ENCODE measurements around the gene NINJ1.

The NINJ1 gene

DNA sequence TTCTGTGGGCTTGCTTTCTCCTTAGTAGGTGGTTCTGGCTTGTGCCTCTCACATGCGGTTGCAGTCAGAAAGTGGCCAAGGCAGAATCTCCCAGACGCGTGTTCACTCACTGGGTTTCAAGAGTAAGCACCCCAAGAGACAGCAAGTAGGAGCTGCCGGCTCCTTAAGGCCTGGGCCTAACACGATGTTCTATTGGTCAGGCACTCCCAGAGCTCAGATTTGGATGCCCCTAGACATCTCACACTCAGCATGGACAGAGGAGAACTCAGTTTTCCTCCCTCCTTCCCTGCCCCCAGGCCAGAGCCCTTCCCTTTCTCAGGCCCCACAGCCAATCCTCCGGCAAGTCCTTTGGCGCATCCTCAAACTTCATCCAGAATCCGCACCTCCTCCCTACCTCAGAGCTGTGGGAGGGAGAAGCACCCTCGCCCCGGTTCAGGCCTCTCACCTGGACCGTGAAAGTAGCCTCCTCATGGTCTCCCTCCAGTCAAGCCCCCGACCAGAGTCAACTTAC lies 44.5 kb downstream of the NINJ1 start:
- no peak overlapping the region for H3K4me3 ChIP-seq (ENCODE audit: low read depth, low read length)
- TF ChIP-seq, protein P1, sequence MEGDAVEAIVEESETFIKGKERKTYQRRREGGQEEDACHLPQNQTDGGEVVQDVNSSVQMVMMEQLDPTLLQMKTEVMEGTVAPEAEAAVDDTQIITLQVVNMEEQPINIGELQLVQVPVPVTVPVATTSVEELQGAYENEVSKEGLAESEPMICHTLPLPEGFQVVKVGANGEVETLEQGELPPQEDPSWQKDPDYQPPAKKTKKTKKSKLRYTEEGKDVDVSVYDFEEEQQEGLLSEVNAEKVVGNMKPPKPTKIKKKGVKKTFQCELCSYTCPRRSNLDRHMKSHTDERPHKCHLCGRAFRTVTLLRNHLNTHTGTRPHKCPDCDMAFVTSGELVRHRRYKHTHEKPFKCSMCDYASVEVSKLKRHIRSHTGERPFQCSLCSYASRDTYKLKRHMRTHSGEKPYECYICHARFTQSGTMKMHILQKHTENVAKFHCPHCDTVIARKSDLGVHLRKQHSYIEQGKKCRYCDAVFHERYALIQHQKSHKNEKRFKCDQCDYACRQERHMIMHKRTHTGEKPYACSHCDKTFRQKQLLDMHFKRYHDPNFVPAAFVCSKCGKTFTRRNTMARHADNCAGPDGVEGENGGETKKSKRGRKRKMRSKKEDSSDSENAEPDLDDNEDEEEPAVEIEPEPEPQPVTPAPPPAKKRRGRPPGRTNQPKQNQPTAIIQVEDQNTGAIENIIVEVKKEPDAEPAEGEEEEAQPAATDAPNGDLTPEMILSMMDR (IDR thresholded peaks at IDR 0.05; ENCODE audit: low read depth, low read length): no peak
- no peaks in the 10 kb centered on the region for H3K27me3 ChIP-seq (ENCODE audit: insufficient read depth, low read depth, severe bottlenecking)
- no peak overlapping the region for H3K27ac ChIP-seq
- peaks cover 2% of the 10 kb centered on the region for H3K9me3 ChIP-seq (ENCODE audit: severe bottlenecking)
- no peaks in the 10 kb centered on the region for H3K36me3 ChIP-seq
- DNase-seq: no peak

GRCh38 chr9:93089024-93089423 lies 45.0 kb downstream of the NINJ1 start:
- no peak for DNase-seq
- no peak overlapping the region for H3K27ac ChIP-seq

DNA sequence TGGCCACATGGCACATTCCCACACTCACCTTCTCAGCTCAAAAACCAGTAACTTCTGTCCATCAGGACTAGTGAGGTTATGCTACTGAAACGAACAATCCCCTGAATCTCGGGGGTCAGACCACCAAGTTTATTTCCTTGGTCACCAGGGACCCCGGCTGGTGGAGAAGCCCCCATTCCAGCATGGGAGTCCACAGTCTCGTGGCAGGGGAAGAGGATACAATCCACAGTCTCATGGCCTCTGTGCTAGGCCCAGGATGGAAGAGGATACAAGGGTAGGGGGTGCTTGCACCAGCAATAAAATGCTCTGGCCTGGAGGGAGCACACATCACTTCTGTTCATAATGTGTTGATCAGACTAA lies 45.4 kb downstream of the NINJ1 start:
- H3K36me3 ChIP-seq: no peaks in the 10 kb centered on the region
- no peak overlapping the region for H3K27ac ChIP-seq
- H3K9me3 ChIP-seq (ENCODE audit: severe bottlenecking): peaks cover 2% of the 10 kb centered on the region
- no peak for DNase-seq
- H3K4me3 ChIP-seq (ENCODE audit: low read depth, low read length): no peak overlapping the region
- H3K27me3 ChIP-seq (ENCODE audit: insufficient read depth, low read depth, severe bottlenecking): no peaks in the 10 kb centered on the region
- TF ChIP-seq, protein P1 (IDR thresholded peaks at IDR 0.05; ENCODE audit: low read depth, low read length): no peak

More at GRCh38 chr9:93089024-93089423, 45.0 kb downstream of the NINJ1 start:
- TF ChIP-seq, protein P1 (IDR thresholded peaks at IDR 0.05; ENCODE audit: low read depth, low read length): no peak
- Histone ChIP-seq H3K9me3 (ENCODE audit: severe bottlenecking) (peaks cover 2% of the 10 kb centered on the region), H3K4me3 (ENCODE audit: low read depth, low read length) (no peak overlapping the region), H3K27me3 (ENCODE audit: insufficient read depth, low read depth, severe bottlenecking) (no peaks in the 10 kb centered on the region), H3K36me3 (no peaks in the 10 kb centered on the region)

GRCh38 chr9:93087971-93088655 lies 45.9 kb downstream of the NINJ1 start:
- no peaks in the 10 kb centered on the region for H3K36me3 ChIP-seq
- no peaks in the 10 kb centered on the region for H3K27me3 ChIP-seq (ENCODE audit: insufficient read depth, low read depth, severe bottlenecking)
- DNase-seq: no peak
- no peak overlapping the region for H3K27ac ChIP-seq
- TF ChIP-seq, protein P1 (IDR thresholded peaks at IDR 0.05; ENCODE audit: low read depth, low read length): no peak
- H3K9me3 ChIP-seq (ENCODE audit: severe bottlenecking): peaks cover 2% of the 10 kb centered on the region
- H3K4me3 ChIP-seq (ENCODE audit: low read depth, low read length): no peak overlapping the region

GRCh38 chr9:93086447-93087224 lies 47.4 kb downstream of the NINJ1 start:
- Histone ChIP-seq H3K27ac (no peak overlapping the region), H3K27me3 (ENCODE audit: insufficient read depth, low read depth, severe bottlenecking) (no peaks in the 10 kb centered on the region), H3K9me3 (ENCODE audit: severe bottlenecking) (peaks cover 2% of the 10 kb centered on the region), H3K36me3 (no peaks in the 10 kb centered on the region), H3K4me3 (ENCODE audit: low read depth, low read length) (no peak overlapping the region)
- DNase-seq: no peak
- TF ChIP-seq, protein P1 (IDR thresholded peaks at IDR 0.05; ENCODE audit: low read depth, low read length): no peak
